Lung (tissue), 12 donors: ENCODE measurements around the gene AHCYL1. TPM values are rescaled to one million over a fixed set of nuclear protein-coding genes. Genes with fewer than 3 reads are reported as not detected.
A peak's percentile ranks its signal among the peaks of the same experiment; 100 is the strongest.

Source experiments
- ATAC-seq: fragments of 200-7000 bp; cut with Tn5 transposase; one replicate; pipeline ENCODE4 v1.9.1; 2020; ENCODE audit warnings: moderate number of reproducible peaks; ENCODE audit not compliant: insufficient read depth, low FRiP score
- DNase-seq, 3 donors: peaks; one replicate each; pipeline ENCODE4 v3.0.0-alpha.2; 2013 to 2017
- H3K27ac ChIP-seq, 2 donors: one replicate each; pipeline ENCODE4 v1.5.1; 2013; ENCODE audit warnings: mild to moderate bottlenecking in 2 of 2, moderate library complexity in 2 of 2, control low read depth in 1 of 2, inconsistent platforms in 1 of 2, low read depth in 1 of 2, low read length in 1 of 2
- H3K27me3 ChIP-seq, 3 donors: one replicate each; pipeline ENCODE4 v1.5.1; 2013; ENCODE audit warnings: low read length in 2 of 3; ENCODE audit not compliant: control insufficient read depth in 3 of 3, insufficient read depth in 3 of 3
- H3K36me3 ChIP-seq, 4 donors: one replicate each; pipeline ENCODE4 v1.5.1; 2013; ENCODE audit warnings: low read length in 4 of 4, mild to moderate bottlenecking in 1 of 4, moderate library complexity in 1 of 4; ENCODE audit not compliant: control insufficient read depth in 4 of 4, insufficient read depth in 4 of 4
- H3K4me1 ChIP-seq, 5 donors: one replicate each; pipeline ENCODE4 v1.5.1; 2013; ENCODE audit warnings: low read length in 5 of 5, mild to moderate bottlenecking in 2 of 5, moderate library complexity in 1 of 5; ENCODE audit not compliant: control insufficient read depth in 5 of 5, insufficient read depth in 5 of 5
- H3K4me3 ChIP-seq: one replicate; pipeline ENCODE4 v1.5.1; 2013; ENCODE audit warnings: mild to moderate bottlenecking, control low read depth, moderate library complexity
- H3K9ac ChIP-seq, 2 donors: one replicate each; pipeline ENCODE4 v1.5.1; 2013; ENCODE audit warnings: low read length in 2 of 2, control low read depth in 1 of 2; ENCODE audit not compliant: insufficient read depth in 1 of 2
- H3K9me3 ChIP-seq, 4 donors: one replicate each; pipeline ENCODE4 v1.5.1; 2013; ENCODE audit warnings: low read length in 3 of 4, mild to moderate bottlenecking in 1 of 4, moderate library complexity in 1 of 4; ENCODE audit not compliant: control insufficient read depth in 4 of 4, insufficient read depth in 3 of 4
- CTCF ChIP-seq: IDR thresholded peaks from 2 replicates; pipeline ENCODE4 v1.5.1; 2012; ENCODE audit warnings: mild to moderate bottlenecking; ENCODE audit errors: control extremely low read depth, extremely low read depth
- WGBS, 2 donors: extraction: QIAGEN DNeasy Blood & Tissue Kit; methylation state at CpG; one replicate each; pipeline ENCODE4 v1.1.7; 2013; 5-methylcytosine and 5-hydroxymethylcytosine counted together
- polyA plus RNA-seq, 2 donors: library from polyadenylated mRNA; stranded (reverse); fragments of 200-250 nt; gene quantifications; one replicate each; pipeline ENCODE4 v1.2.1, GENCODE V29; 2013
- total RNA-seq, 2 donors: library from RNA; depleted of rRNA in 1 of 2; stranded (reverse); fragments of >200 nt in 1 of 2; gene quantifications; one replicate each; pipeline ENCODE4 v1.2.1, GENCODE V29; 2014 to 2021
- donor health status: control.
- donor health status: control.
- donor health status: Bipolar disorder and iron deficiency.
- donor health status: healthy.
- donor health status: DM: yes; HTN: yes; CAD: no.

The AHCYL1 gene
- total and polyA plus RNA-seq, 4 donors, result 44.4 to 77.7 (median 56.3) TPM

DNA sequence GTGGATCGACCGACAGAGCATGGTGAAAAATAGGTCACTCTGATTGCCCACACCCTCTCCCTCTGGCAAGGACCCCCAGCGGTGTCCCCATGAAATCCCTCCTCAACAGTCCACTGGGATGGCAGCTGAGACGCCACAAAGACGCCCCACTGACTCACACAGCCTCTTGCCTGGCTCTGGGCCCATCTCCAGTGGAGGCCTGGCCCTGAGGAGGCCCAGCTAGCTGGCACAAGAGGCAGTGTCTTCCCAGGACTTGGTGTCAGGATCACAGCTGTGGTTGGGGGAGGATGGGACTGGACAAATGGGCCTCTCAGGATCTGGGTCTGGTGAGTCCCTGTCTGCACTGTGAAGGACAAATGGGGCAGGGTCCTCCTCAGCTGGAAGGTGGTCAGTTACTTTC, 81.3 kb downstream of the AHCYL1 start:
- Histone ChIP-seq H3K36me3 (peaks cover 0 to 4% (median 0%) of the 10 kb centered on the region in 4 donors), H3K27me3 (peaks cover 0 to 41% (median 39%) of the 10 kb centered on the region in 3 donors), H3K27ac (no peak overlapping the region), H3K9ac (no peak overlapping the region), H3K4me3 (no peak overlapping the region), H3K9me3 (peaks cover 0 to 4% (median 0%) of the 10 kb centered on the region in 4 donors), H3K4me1 (peaks cover 0 to 20% (median 7%) of the 10 kb centered on the region in 5 donors)
- ATAC-seq (no peak), DNase-seq (no peak)
- no peak for TF ChIP-seq CTCF
- WGBS, 2 donors, result 89 to 93% methylated on average over 5 of the region's 5 CpGs

- 24 to 42% methylated on average over 23 of the region's 23 CpGs for WGBS, 2 donors
- H3K27me3 ChIP-seq, result peaks cover 0 to 57% (median 55%) of the 10 kb centered on the region in 3 donors
- no peak for TF ChIP-seq CTCF
These were observed 82.9 kb downstream of the AHCYL1 start for GRCh38 chr1:110067479-110067892.

GRCh38 chr1:110067893-110068645, 83.5 kb downstream of the AHCYL1 start:
- H3K27me3 ChIP-seq, result peaks cover 0 to 63% (median 61%) of the 10 kb centered on the region in 3 donors
- DNase-seq, result peak; percentile 45 to 52 (median 50)

More at GRCh38 chr1:110067479-110067892, 82.9 kb downstream of the AHCYL1 start:
- no peak overlapping the region for H3K9ac ChIP-seq
- H3K27ac ChIP-seq, result no peak overlapping the region
- DNase-seq, result no peak
- H3K36me3 ChIP-seq, result no peaks in the 10 kb centered on the region
- peaks cover 0 to 4% (median 0%) of the 10 kb centered on the region in 4 donors for H3K9me3 ChIP-seq
- no peak overlapping the region for H3K4me3 ChIP-seq
- H3K4me1 ChIP-seq, result peaks cover 0 to 20% (median 7%) of the 10 kb centered on the region in 5 donors
- ATAC-seq, result no peak

More at GRCh38 chr1:110067893-110068645, 83.5 kb downstream of the AHCYL1 start:
- no peak for TF ChIP-seq CTCF
- H3K4me3 ChIP-seq, result no peak overlapping the region
- no peak for ATAC-seq
- H3K4me1 ChIP-seq, result peaks cover 0 to 20% (median 7%) of the 10 kb centered on the region in 5 donors
- H3K9ac ChIP-seq, result peak overlapping the region in 1 of 2 donors; percentile 11
- H3K27ac ChIP-seq, result no peak overlapping the region
- WGBS, 2 donors, result 7 to 15% methylated on average over 65 to 68 of the region's 68 CpGs
- H3K9me3 ChIP-seq, result peaks cover 0 to 4% (median 0%) of the 10 kb centered on the region in 4 donors
- no peaks in the 10 kb centered on the region for H3K36me3 ChIP-seq
